K562 (cell line): ENCODE results near the gene USP49. TPM values are rescaled to one million over a fixed set of nuclear protein-coding genes. Genes with fewer than 3 reads are reported as not detected.
A peak's percentile ranks its signal among the peaks of the same experiment; 100 is the strongest.

ENCODE experiments used
- ATF7 ChIP-seq: fragments of 450-650 bp; IDR thresholded peaks from 2 replicates; pipeline ENCODE4 v1.7.1; 2014; ENCODE audit warnings: mild to moderate bottlenecking, moderate library complexity
- BRD9 ChIP-seq: fragments of 450-650 bp; IDR thresholded peaks from 2 replicates; pipeline ENCODE4 v1.6.1; 2018; ENCODE audit warnings: low read depth; ENCODE audit not compliant: partially characterized antibody
- CBFB ChIP-seq: sonication (generic); formaldehyde crosslinking; IDR thresholded peaks from 2 replicates; pipeline ENCODE4 v1.4.0; 2020; ENCODE audit warnings: mild to moderate bottlenecking, missing genetic modification reagents
- CCAR2 ChIP-seq: fragments of 200-400 bp; formaldehyde crosslinking; IDR thresholded peaks from 2 replicates; pipeline ENCODE4 v1.6.1; 2017; ENCODE audit warnings: mild to moderate bottlenecking, low read depth, low read length
- EP300 ChIP-seq: IDR thresholded peaks from 2 replicates; pipeline ENCODE4 v1.6.1; 2012; ENCODE audit warnings: low read length, improper control_type of control experiment
- KLF13 ChIP-seq: fragments of 450-650 bp; IDR thresholded peaks from 2 replicates; pipeline ENCODE4 v1.6.1; 2016; ENCODE audit warnings: missing genetic modification characterization, low read depth, mild to moderate bottlenecking, missing compliant biosample characterization, moderate library complexity, borderline replicate concordance
- MED1 ChIP-seq: sonication (generic); formaldehyde crosslinking; IDR thresholded peaks from 2 replicates; pipeline ENCODE4 v1.8.1; 2023; ENCODE audit warnings: missing genetic modification reagents, borderline replicate concordance
- NCOA6 ChIP-seq: fragments of 450-650 bp; IDR thresholded peaks from 2 replicates; pipeline ENCODE4 v1.6.1; 2017; ENCODE audit warnings: mild to moderate bottlenecking
- NFATC3 ChIP-seq: fragments of 450-650 bp; IDR thresholded peaks from 2 replicates; pipeline ENCODE4 v1.6.1; 2017; ENCODE audit warnings: mild to moderate bottlenecking
- PRPF4 ChIP-seq: fragments of 200-400 bp; formaldehyde crosslinking; IDR thresholded peaks from one replicate; pipeline ENCODE4 v1.6.1; 2017; ENCODE audit warnings: low read length, low read depth, mild to moderate bottlenecking; ENCODE audit not compliant: insufficient read depth, poor library complexity, severe bottlenecking
- PYGO2 ChIP-seq: fragments of 450-650 bp; IDR thresholded peaks from 2 replicates; pipeline ENCODE4 v1.6.1; 2016; ENCODE audit warnings: mild to moderate bottlenecking, missing genetic modification characterization, moderate library complexity, missing compliant biosample characterization
- SAFB2 ChIP-seq: fragments of 200-400 bp; formaldehyde crosslinking; IDR thresholded peaks from 2 replicates; pipeline ENCODE4 v1.6.1; 2018; ENCODE audit warnings: borderline replicate concordance, low read length, low read depth, moderate library complexity; ENCODE audit not compliant: severe bottlenecking
- SMARCA5 ChIP-seq: fragments of 450-650 bp; IDR thresholded peaks from 2 replicates; pipeline ENCODE4 v1.6.1; 2016
- SNRNP70 ChIP-seq: fragments of 200-400 bp; formaldehyde crosslinking; optimal IDR thresholded peaks from 2 replicates; pipeline ENCODE3; 2017; ENCODE audit warnings: low read depth, low read length
- ZNF586 ChIP-seq: fragments of 450-650 bp; formaldehyde crosslinking; conservative IDR thresholded peaks from 2 replicates; pipeline ENCODE4 v1.4.0; 2020; ENCODE audit warnings: mild to moderate bottlenecking, moderate library complexity
- polyA plus RNA-seq, 8 experiments: library from polyadenylated mRNA; depleted of rRNA in 4 of 8; stranded (reverse) in 5 of 8; unstranded in 3 of 8; fragments of >200 nt; fragmentation: Nextera tagmentation in 2 of 8; fragmentation: Illumina TruSeq in 1 of 8; extraction: Ambion mirVana in 2 of 8; extraction: Trizol in 1 of 8; gene quantifications; 2 replicates each; pipeline versions ENCODE4 v1.2.1 to v1.2.3, GENCODE V29; 2011 to 2014; ENCODE audit warnings: inconsistent platforms in 1 of 8, missing spikeins in 1 of 8
- total RNA-seq, 7 experiments: library from RNA; depleted of rRNA in 6 of 7; stranded (reverse); fragments of >200 nt in 6 of 7; fragmentation: Illumina TruSeq in 2 of 7; extraction: Trizol in 2 of 7; gene quantifications; 2 replicates each; pipeline versions ENCODE4 v1.2.1 to v1.2.3, GENCODE V29; 2011 to 2021; ENCODE audit warnings: low replicate concordance in 1 of 7
- TF ChIP-seq, protein P1 (sequence below): fragments of 250-450 bp; sonication (Bioruptor Pico); IDR thresholded peaks from 2 replicates; pipeline ENCODE4 v1.5.0; 2021
- TF ChIP-seq, protein P2 (sequence below): conservative IDR thresholded peaks from 2 replicates; pipeline ENCODE4 v1.6.1; 2011; ENCODE audit warnings: low read depth, mild to moderate bottlenecking, low read length; ENCODE audit not compliant: control insufficient read depth
- TF ChIP-seq, protein P3 (sequence below): fragments of 250-450 bp; sonication (Bioruptor Pico); IDR thresholded peaks from 2 replicates; pipeline ENCODE4 v1.5.1; 2021; ENCODE audit warnings: mild to moderate bottlenecking
- TF ChIP-seq, protein P4 (sequence below): sonication (generic); formaldehyde crosslinking; IDR thresholded peaks from 2 replicates; pipeline ENCODE4 v1.8.1; 2023; ENCODE audit warnings: mild to moderate bottlenecking, missing genetic modification reagents
- TF ChIP-seq, protein P5 (sequence below): sonication (generic); formaldehyde crosslinking; IDR thresholded peaks from 2 replicates; pipeline ENCODE4 v1.8.0; 2022; ENCODE audit warnings: missing genetic modification reagents, mild to moderate bottlenecking, borderline replicate concordance

The USP49 gene
- total and polyA plus RNA-seq, 9 of the 15 experiments (the other 6 are each of a cell fraction or from before 2014, with no cell fraction given): 1.0 to 9.9 (median 6.5) TPM

DNA sequence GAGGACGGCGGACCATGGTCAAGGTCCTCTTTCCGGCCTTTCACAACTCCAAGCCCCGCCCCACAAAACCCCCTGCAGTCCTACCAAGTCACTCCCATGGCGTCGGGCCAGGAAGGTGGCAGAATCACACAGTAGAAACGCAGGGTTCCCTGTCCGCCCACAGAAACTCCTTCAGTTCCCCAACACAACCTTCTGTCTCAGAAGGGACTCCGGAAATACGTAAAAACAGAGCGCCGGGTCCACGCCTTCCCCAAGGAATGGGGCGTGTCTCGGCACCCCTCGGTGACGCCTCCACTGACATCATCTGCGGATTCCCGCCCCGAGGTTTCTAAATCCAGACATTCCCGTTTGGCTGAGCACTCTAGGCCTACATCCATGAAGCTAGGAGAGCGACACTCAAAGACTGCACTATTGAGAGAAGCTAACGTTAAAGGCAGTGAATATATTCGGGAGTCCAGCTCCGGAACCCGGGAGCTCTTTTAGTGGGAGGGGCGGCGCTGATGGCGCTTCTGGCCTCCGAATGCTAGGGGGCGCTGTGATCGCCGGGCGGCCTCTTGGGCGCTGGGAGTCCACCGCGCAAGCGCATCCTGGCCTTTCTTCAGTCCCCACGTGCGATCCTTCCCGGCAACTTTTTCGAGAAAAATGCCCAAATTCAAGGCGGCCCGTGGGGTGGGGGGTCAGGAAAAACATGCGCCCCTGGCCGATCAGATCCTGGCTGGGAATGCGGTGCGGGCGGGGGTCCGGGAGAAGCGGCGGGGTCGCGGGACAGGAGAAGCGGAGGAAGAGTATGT, 25.9 kb upstream of the USP49 start, which contains the start of the genes BYSL and MED20 (continued):
- TF ChIP-seq, protein P1, sequence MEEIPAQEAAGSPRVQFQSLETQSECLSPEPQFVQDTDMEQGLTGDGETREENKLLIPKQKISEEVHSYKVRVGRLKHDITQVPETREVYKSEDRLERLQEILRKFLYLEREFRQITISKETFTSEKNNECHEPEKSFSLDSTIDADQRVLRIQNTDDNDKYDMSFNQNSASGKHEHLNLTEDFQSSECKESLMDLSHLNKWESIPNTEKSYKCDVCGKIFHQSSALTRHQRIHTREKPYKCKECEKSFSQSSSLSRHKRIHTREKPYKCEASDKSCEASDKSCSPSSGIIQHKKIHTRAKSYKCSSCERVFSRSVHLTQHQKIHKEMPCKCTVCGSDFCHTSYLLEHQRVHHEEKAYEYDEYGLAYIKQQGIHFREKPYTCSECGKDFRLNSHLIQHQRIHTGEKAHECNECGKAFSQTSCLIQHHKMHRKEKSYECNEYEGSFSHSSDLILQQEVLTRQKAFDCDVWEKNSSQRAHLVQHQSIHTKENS (CRISPR knock-in tag): 0 out of 2 replicates have a peak, but pooled peaks have one; percentile 25
- no peak for TF ChIP-seq ZNF586 (CRISPR knock-in tag)
- TF ChIP-seq NFATC3: peak; percentile 10; the same call in 1 of the 2 replicates
- no peak for TF ChIP-seq BRD9
- TF ChIP-seq, protein P2, sequence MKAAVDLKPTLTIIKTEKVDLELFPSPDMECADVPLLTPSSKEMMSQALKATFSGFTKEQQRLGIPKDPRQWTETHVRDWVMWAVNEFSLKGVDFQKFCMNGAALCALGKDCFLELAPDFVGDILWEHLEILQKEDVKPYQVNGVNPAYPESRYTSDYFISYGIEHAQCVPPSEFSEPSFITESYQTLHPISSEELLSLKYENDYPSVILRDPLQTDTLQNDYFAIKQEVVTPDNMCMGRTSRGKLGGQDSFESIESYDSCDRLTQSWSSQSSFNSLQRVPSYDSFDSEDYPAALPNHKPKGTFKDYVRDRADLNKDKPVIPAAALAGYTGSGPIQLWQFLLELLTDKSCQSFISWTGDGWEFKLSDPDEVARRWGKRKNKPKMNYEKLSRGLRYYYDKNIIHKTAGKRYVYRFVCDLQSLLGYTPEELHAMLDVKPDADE: no peak; the same call in 1 of the 2 replicates
- TF ChIP-seq, protein P3, sequence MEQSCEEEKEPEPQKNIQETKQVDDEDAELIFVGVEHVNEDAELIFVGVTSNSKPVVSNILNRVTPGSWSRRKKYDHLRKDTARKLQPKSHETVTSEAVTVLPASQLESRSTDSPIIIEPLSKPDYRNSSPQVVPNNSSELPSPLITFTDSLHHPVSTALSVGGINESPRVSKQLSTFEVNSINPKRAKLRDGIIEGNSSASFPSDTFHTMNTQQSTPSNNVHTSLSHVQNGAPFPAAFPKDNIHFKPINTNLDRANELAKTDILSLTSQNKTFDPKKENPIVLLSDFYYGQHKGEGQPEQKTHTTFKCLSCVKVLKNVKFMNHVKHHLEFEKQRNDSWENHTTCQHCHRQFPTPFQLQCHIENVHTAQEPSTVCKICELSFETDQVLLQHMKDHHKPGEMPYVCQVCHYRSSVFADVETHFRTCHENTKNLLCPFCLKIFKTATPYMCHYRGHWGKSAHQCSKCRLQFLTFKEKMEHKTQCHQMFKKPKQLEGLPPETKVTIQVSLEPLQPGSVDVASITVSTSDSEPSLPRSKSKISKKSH (CRISPR knock-in tag): no peak
- peak; percentile 98 for TF ChIP-seq ATF7
- TF ChIP-seq, protein P4, sequence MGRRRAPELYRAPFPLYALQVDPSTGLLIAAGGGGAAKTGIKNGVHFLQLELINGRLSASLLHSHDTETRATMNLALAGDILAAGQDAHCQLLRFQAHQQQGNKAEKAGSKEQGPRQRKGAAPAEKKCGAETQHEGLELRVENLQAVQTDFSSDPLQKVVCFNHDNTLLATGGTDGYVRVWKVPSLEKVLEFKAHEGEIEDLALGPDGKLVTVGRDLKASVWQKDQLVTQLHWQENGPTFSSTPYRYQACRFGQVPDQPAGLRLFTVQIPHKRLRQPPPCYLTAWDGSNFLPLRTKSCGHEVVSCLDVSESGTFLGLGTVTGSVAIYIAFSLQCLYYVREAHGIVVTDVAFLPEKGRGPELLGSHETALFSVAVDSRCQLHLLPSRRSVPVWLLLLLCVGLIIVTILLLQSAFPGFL (CRISPR knock-in tag): 0 out of 2 replicates have a peak, but pooled peaks have one; percentile 68
- TF ChIP-seq SNRNP70: no peak
- TF ChIP-seq KLF13 (tag): peak; percentile 98
- TF ChIP-seq, protein P5, sequence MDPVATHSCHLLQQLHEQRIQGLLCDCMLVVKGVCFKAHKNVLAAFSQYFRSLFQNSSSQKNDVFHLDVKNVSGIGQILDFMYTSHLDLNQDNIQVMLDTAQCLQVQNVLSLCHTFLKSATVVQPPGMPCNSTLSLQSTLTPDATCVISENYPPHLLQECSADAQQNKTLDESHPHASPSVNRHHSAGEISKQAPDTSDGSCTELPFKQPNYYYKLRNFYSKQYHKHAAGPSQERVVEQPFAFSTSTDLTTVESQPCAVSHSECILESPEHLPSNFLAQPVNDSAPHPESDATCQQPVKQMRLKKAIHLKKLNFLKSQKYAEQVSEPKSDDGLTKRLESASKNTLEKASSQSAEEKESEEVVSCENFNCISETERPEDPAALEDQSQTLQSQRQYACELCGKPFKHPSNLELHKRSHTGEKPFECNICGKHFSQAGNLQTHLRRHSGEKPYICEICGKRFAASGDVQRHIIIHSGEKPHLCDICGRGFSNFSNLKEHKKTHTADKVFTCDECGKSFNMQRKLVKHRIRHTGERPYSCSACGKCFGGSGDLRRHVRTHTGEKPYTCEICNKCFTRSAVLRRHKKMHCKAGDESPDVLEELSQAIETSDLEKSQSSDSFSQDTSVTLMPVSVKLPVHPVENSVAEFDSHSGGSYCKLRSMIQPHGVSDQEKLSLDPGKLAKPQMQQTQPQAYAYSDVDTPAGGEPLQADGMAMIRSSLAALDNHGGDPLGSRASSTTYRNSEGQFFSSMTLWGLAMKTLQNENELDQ: 0 out of 2 replicates have a peak, but pooled peaks have one; percentile 15
- peak; percentile 87 for TF ChIP-seq CBFB (CRISPR knock-in tag)
- TF ChIP-seq SMARCA5: no peak
- no peak for TF ChIP-seq NCOA6
- TF ChIP-seq SAFB2: no peak
- TF ChIP-seq PRPF4: no peak
- no peak for TF ChIP-seq MED1
- no peak for TF ChIP-seq CCAR2
- no peak for TF ChIP-seq PYGO2 (tag)
- TF ChIP-seq EP300: peak; percentile 43; the same call in 1 of the 2 replicates
